Measurements from ENCODE around the gene NPLOC4. TPM values are rescaled to one million over a fixed set of nuclear protein-coding genes. Genes with fewer than 3 reads are reported as not detected.
A peak's percentile ranks its signal among the peaks of the same experiment; 100 is the strongest.

The NPLOC4 gene
- total and polyA plus RNA-seq, 2 of the 13 experiments (the other 11 are each of a cell fraction or from before 2014, with no cell fraction given) = 57.0 to 97.0 TPM

- TF ChIP-seq ZNF281 (CRISPR knock-in tag; IDR thresholded peaks at IDR 0.05; ENCODE audit: borderline replicate concordance) = no peak
- no peak for TF ChIP-seq CCDC6 (CRISPR knock-in tag; IDR thresholded peaks at IDR 0.05)
- no peak for TF ChIP-seq ZNF883 (CRISPR knock-in tag; IDR thresholded peaks at IDR 0.05; ENCODE audit: not compliant biosample characterization)
- no peak for TF ChIP-seq TOE1 (CRISPR knock-in tag; IDR thresholded peaks at IDR 0.05)
- TF ChIP-seq ZNF609 (CRISPR knock-in tag; IDR thresholded peaks at IDR 0.05; ENCODE audit: borderline replicate concordance) = peak; percentile 12; the same call in 1 of the 2 replicates
- no peak for TF ChIP-seq REST (IDR thresholded peaks at IDR 0.05; ENCODE audit: borderline replicate concordance in 1 of 2, low read depth in 1 of 2, low read length in 2 of 2)
- no peak for TF ChIP-seq MXD1 (CRISPR knock-in tag; IDR thresholded peaks at IDR 0.05)
- no peak for TF ChIP-seq TCF7 (IDR thresholded peaks at IDR 0.05; ENCODE audit: low read depth)
- no peak for TF ChIP-seq TBP (CRISPR knock-in tag; IDR thresholded peaks at IDR 0.05)
- no peak for TF ChIP-seq ZNF296 (CRISPR knock-in tag; conservative IDR thresholded peaks at IDR 0.05)
- TF ChIP-seq POGZ (CRISPR knock-in tag; IDR thresholded peaks at IDR 0.05) = no peak
Measured at GRCh38 chr17:81576621-81577277, 60.2 kb downstream of the NPLOC4 start (continued).

Measured in HepG2 (cell line).